Measurements from ENCODE around the gene NKX6-1.

NKX6-1 gene

DNA sequence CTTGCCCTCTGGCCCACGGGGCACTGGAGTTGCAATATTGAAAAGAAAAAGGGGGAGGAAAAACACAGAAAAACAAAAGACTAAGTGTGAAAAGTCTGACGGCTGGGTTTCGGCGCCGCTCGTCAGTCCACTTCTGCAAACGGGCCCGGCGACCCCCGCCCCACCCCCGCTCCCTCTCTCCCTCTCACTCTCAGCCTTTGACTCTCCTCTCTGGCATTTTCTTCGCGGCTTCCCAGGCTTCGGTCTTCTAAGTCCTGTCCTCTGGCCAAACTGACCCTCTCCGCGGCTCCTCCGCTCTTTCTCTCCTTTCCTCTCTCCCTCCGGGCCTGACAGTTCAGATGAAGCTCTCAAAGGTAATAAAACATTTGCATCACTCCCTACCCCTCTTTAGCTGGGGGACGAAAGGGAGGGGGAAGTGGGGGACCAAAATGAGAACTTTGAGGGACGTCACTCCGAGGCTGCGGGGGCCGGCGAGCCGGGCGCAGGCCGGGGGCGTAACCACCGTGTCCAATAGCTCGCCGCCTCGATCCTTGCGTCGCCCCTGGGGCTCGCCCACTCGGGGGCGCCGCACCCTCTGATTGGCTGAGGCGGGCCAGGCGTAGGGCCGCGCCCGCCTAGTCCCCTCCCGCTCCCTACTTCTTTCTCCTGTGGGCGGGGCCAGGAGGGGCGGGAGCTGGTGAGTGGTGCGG is at the start of gene NKX6-1:
Gene NKX6-1, minus strand, starts transcription at position 358 of the 689 bp plus-strand sequence. CDS start 1,064 bp downstream, outside the sequence.
- Histone ChIP-seq H3K36me3 (ENCODE audit: insufficient read depth, low read length) (no peaks in the 10 kb centered on the region), H2AFZ (ENCODE audit: low read length) (no peak within 1 kb of the TSS), H3K4me2 (ENCODE audit: low read depth, low read length, poor library complexity, severe bottlenecking) (no peak within 1 kb of the TSS), H3K79me2 (ENCODE audit: insufficient read depth, low read length) (no peaks in the 10 kb centered on the region), H3K9ac (ENCODE audit: low read depth, low read length, poor library complexity, severe bottlenecking) (no peak within 1 kb of the TSS), H3K9me2 (replicated peaks; ENCODE audit: low read depth, low read length) (no peaks in the 10 kb centered on the region), H3K4me3 (ENCODE audit: low read length, poor library complexity, severe bottlenecking) (no peak within 1 kb of the TSS), H3F3A (ENCODE audit: low read depth) (no peaks in the 10 kb centered on the region), H3K4me1 (ENCODE audit: insufficient read depth, low read length, poor library complexity, severe bottlenecking) (no peaks in the 10 kb centered on the region), H3K9me3 (ENCODE audit: insufficient read depth, low read depth, low read length) (no peaks in the 10 kb centered on the region), H4K20me1 (ENCODE audit: insufficient read depth, low read length, poor library complexity, severe bottlenecking) (no peaks in the 10 kb centered on the region), H3K27me3 (ENCODE audit: insufficient read depth, low read length, poor library complexity, severe bottlenecking) (no peaks in the 10 kb centered on the region)
- TF ChIP-seq, protein P1, sequence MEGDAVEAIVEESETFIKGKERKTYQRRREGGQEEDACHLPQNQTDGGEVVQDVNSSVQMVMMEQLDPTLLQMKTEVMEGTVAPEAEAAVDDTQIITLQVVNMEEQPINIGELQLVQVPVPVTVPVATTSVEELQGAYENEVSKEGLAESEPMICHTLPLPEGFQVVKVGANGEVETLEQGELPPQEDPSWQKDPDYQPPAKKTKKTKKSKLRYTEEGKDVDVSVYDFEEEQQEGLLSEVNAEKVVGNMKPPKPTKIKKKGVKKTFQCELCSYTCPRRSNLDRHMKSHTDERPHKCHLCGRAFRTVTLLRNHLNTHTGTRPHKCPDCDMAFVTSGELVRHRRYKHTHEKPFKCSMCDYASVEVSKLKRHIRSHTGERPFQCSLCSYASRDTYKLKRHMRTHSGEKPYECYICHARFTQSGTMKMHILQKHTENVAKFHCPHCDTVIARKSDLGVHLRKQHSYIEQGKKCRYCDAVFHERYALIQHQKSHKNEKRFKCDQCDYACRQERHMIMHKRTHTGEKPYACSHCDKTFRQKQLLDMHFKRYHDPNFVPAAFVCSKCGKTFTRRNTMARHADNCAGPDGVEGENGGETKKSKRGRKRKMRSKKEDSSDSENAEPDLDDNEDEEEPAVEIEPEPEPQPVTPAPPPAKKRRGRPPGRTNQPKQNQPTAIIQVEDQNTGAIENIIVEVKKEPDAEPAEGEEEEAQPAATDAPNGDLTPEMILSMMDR (conservative IDR thresholded peaks at IDR 0.05; ENCODE audit: low read length) = no peak
- TF ChIP-seq EZH2phosphoT487 (IDR thresholded peaks at IDR 0.05; ENCODE audit: borderline replicate concordance) = no peak

DNA sequence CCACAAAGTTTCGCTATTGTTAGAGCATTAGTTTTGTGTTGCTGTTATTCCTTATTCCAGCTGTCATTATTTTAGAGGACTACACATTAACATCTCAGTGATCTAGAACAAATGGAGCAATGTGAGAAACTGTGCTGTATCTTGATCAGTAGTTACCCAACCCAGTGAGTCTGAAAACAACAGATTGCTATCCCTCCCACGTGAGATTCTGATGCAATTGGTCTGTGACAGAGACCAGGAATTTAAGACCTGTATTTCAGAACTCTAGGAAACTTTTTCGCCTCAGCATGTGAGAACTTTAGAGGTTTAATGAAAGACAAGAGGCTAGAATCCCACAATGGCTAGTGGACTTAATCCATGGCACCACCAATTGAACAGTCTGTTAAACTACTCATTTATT is 48.1 kb upstream of the NKX6-1 start:
- Histone ChIP-seq H3K4me2 (ENCODE audit: low read depth, low read length, poor library complexity, severe bottlenecking) (no peak overlapping the region), H3K36me3 (ENCODE audit: insufficient read depth, low read length) (no peaks in the 10 kb centered on the region), H3F3A (ENCODE audit: low read depth) (no peaks in the 10 kb centered on the region), H3K27me3 (ENCODE audit: insufficient read depth, low read length, poor library complexity, severe bottlenecking) (no peaks in the 10 kb centered on the region), H3K79me2 (ENCODE audit: insufficient read depth, low read length) (no peaks in the 10 kb centered on the region), H3K4me3 (ENCODE audit: low read length, poor library complexity, severe bottlenecking) (no peak overlapping the region), H3K9me3 (ENCODE audit: insufficient read depth, low read depth, low read length) (no peaks in the 10 kb centered on the region), H3K9me2 (replicated peaks; ENCODE audit: low read depth, low read length) (no peaks in the 10 kb centered on the region), H3K9ac (ENCODE audit: low read depth, low read length, poor library complexity, severe bottlenecking) (no peak overlapping the region), H3K4me1 (ENCODE audit: insufficient read depth, low read length, poor library complexity, severe bottlenecking) (no peaks in the 10 kb centered on the region), H4K20me1 (ENCODE audit: insufficient read depth, low read length, poor library complexity, severe bottlenecking) (no peaks in the 10 kb centered on the region), H2AFZ (ENCODE audit: low read length) (no peak overlapping the region)
- TF ChIP-seq, protein P1 (conservative IDR thresholded peaks at IDR 0.05; ENCODE audit: low read length) = no peak
- no peak for TF ChIP-seq EZH2phosphoT487 (IDR thresholded peaks at IDR 0.05; ENCODE audit: borderline replicate concordance)

- no peaks in the 10 kb centered on the region for H3K4me1 ChIP-seq (ENCODE audit: insufficient read depth, low read length, poor library complexity, severe bottlenecking)
- H2AFZ ChIP-seq (ENCODE audit: low read length) = no peak overlapping the region
- TF ChIP-seq, protein P1 (conservative IDR thresholded peaks at IDR 0.05; ENCODE audit: low read length) = no peak
- no peak for TF ChIP-seq EZH2phosphoT487 (IDR thresholded peaks at IDR 0.05; ENCODE audit: borderline replicate concordance)
- no peak overlapping the region for H3K9ac ChIP-seq (ENCODE audit: low read depth, low read length, poor library complexity, severe bottlenecking)
- H3K9me2 ChIP-seq (replicated peaks; ENCODE audit: low read depth, low read length) = no peaks in the 10 kb centered on the region
- H3K9me3 ChIP-seq (ENCODE audit: insufficient read depth, low read depth, low read length) = no peaks in the 10 kb centered on the region
- H3K79me2 ChIP-seq (ENCODE audit: insufficient read depth, low read length) = no peaks in the 10 kb centered on the region
- H3K4me3 ChIP-seq (ENCODE audit: low read length, poor library complexity, severe bottlenecking) = no peak overlapping the region
- H3K4me2 ChIP-seq (ENCODE audit: low read depth, low read length, poor library complexity, severe bottlenecking) = no peak overlapping the region
- no peaks in the 10 kb centered on the region for H4K20me1 ChIP-seq (ENCODE audit: insufficient read depth, low read length, poor library complexity, severe bottlenecking)
- H3K36me3 ChIP-seq (ENCODE audit: insufficient read depth, low read length) = no peaks in the 10 kb centered on the region
- H3F3A ChIP-seq (ENCODE audit: low read depth) = no peaks in the 10 kb centered on the region
- H3K27me3 ChIP-seq (ENCODE audit: insufficient read depth, low read length, poor library complexity, severe bottlenecking) = no peaks in the 10 kb centered on the region
Observed at GRCh38 chr4:84545093-84545492, 46.0 kb upstream of the NKX6-1 start.

All from Loucy (cell line).